GM12892 (cell line): ENCODE measurements around the gene ING4.

Source experiments
- POLR2A ChIP-seq: IDR thresholded peaks from 2 replicates; pipeline ENCODE4 v1.6.1; 2011; ENCODE audit warnings: low read depth, low read length, control low read depth
- POLR2AphosphoS5 ChIP-seq: IDR thresholded peaks from 2 replicates; pipeline ENCODE4 v1.6.1; 2011; ENCODE audit warnings: low read depth, low read length, control low read depth
- TAF1 ChIP-seq: IDR thresholded peaks from 2 replicates; pipeline ENCODE4 v1.6.1; 2011; ENCODE audit warnings: low read depth, mild to moderate bottlenecking, control low read depth, low read length, borderline replicate concordance

DNA sequence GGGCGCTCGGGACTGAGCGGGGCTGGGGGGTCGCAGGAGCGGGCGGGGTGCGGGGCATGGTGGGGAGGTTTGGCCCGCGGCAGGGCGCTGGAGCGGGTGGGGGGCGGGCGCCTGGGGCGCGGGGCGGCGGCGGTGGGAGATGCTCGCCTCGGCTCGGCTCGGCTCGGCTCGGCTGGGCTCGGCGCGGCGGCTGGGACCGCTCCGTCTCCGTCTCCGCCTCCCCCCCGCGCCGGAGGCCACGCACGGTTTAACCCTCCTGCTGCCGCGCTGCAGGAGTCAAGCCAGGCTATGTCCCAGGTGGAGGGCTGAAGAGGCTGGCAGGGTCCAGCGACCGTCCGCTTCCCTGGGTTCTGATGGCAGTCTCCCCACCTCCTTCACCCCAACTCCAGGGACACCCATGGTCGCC lies 37.7 kb upstream of the ING4 start, which contains the start of gene PIANP:
- TF ChIP-seq POLR2AphosphoS5 (no peak), POLR2A (no peak), TAF1 (no peak)
